Uterus (tissue), 4 donors: ENCODE data around the gene KCNG2. TPM values are rescaled to one million over a fixed set of nuclear protein-coding genes. Genes with fewer than 3 reads are reported as not detected.

Experiments used
- DNase-seq, 2 donors: peaks; one replicate each; pipeline ENCODE4 v3.0.0-alpha.2; 2019 to 2020
- H3K27ac ChIP-seq, 2 donors: fragments of 200-600 bp; sonication (generic); 1 replicate in 1 of 2; 2 replicates in 1 of 2; pipeline ENCODE4 v1.5.1; 2016 to 2018
- H3K27me3 ChIP-seq, 2 donors: fragments of 200-600 bp; sonication (generic); one replicate each; pipeline ENCODE4 v1.5.1; 2018 to 2019; ENCODE audit warnings: control low read depth in 1 of 2
- H3K36me3 ChIP-seq, 2 donors: fragments of 200-600 bp; sonication (generic); one replicate each; pipeline ENCODE4 v1.5.1; 2019; ENCODE audit warnings: control low read depth in 1 of 2
- H3K4me1 ChIP-seq, 2 donors: fragments of 200-600 bp; sonication (generic); one replicate each; pipeline ENCODE4 v1.5.1; 2018 to 2019; ENCODE audit warnings: control low read depth in 1 of 2
- H3K4me3 ChIP-seq, 2 donors: fragments of 200-600 bp; sonication (generic); 1 replicate in 1 of 2; 2 replicates in 1 of 2; pipeline ENCODE4 v1.5.1; 2018 to 2019; ENCODE audit warnings: mild to moderate bottlenecking in 1 of 2
- H3K9me3 ChIP-seq, 2 donors: fragments of 200-600 bp; sonication (generic); one replicate each; pipeline ENCODE4 v1.5.1; 2019; ENCODE audit warnings: control low read depth in 1 of 2
- POLR2A ChIP-seq, 2 donors: fragments of 450-650 bp; IDR thresholded peaks; one replicate each; pipeline ENCODE4 v1.6.1; 2016; ENCODE audit warnings: antibody characterized with exemption in 2 of 2, mild to moderate bottlenecking in 1 of 2, moderate library complexity in 1 of 2
- intact Hi-C: fragments of 100-400 bp; cut with DNase I; formaldehyde crosslinking; loops from one replicate; pipeline ENCODE4 v1.15.1; 2023; ENCODE audit warnings: low total_unique reads
- total RNA-seq, 4 donors: library from RNA; depleted of rRNA in 3 of 4; stranded (reverse); fragments of >200 nt in 3 of 4; gene quantifications; one replicate each; pipeline versions ENCODE4 v1.1.0 to v1.2.4, GENCODE V29; 2014 to 2023
- TF ChIP-seq, protein P1 (sequence below), 4 experiments: fragments of 200-600 bp in 2 of 4; fragments of 450-650 bp in 2 of 4; sonication (generic) in 2 of 4; IDR thresholded peaks; one replicate each; pipeline ENCODE4 v1.5.1; 2016 to 2019; ENCODE audit warnings: antibody characterized with exemption in 4 of 4, mild to moderate bottlenecking in 2 of 4, moderate library complexity in 1 of 4
- donor health status: DM: yes; HTN: yes; CAD: no.

The KCNG2 gene
- total RNA-seq, 4 donors from 2014 or later: 0.59 TPM; not detected in 3

DNA sequence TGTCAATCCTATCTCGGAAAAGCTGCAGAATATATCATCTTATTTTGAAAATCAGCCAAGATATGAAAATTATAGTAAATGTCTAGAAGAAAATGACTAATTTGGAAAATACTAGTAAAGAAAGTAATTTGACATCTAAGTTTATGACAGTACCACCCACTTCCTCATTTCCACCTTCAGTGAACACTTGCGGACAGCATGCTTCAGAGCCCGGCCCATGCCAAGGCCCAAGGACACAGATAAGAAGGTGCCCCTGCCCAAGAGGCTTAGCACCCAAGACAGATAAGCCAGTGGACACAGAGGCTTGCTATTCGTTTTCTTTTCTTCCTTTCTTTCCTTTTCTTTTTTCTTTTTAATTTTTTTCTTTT is 4.8 kb upstream of the KCNG2 start:
- no peaks in the 10 kb centered on the region for H3K9me3 ChIP-seq
- H3K4me1 ChIP-seq: peaks cover 0 to 10% of the 10 kb centered on the region in 2 donors
- no peak overlapping the region for H3K27ac ChIP-seq
- TF ChIP-seq, protein P1, sequence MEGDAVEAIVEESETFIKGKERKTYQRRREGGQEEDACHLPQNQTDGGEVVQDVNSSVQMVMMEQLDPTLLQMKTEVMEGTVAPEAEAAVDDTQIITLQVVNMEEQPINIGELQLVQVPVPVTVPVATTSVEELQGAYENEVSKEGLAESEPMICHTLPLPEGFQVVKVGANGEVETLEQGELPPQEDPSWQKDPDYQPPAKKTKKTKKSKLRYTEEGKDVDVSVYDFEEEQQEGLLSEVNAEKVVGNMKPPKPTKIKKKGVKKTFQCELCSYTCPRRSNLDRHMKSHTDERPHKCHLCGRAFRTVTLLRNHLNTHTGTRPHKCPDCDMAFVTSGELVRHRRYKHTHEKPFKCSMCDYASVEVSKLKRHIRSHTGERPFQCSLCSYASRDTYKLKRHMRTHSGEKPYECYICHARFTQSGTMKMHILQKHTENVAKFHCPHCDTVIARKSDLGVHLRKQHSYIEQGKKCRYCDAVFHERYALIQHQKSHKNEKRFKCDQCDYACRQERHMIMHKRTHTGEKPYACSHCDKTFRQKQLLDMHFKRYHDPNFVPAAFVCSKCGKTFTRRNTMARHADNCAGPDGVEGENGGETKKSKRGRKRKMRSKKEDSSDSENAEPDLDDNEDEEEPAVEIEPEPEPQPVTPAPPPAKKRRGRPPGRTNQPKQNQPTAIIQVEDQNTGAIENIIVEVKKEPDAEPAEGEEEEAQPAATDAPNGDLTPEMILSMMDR (IDR thresholded peaks at IDR 0.05): no peak
- TF ChIP-seq POLR2A (IDR thresholded peaks at IDR 0.05): no peak
- intact Hi-C loops: no loop called here
- peaks cover 2 to 10% of the 10 kb centered on the region in 2 donors for H3K27me3 ChIP-seq
- no peak overlapping the region for H3K4me3 ChIP-seq
- no peaks in the 10 kb centered on the region for H3K36me3 ChIP-seq
- no peak for DNase-seq

- H3K27me3 ChIP-seq: peaks cover 4 to 25% of the 10 kb centered on the region in 2 donors
- DNase-seq: no peak
- H3K9me3 ChIP-seq: no peaks in the 10 kb centered on the region
- no peaks in the 10 kb centered on the region for H3K36me3 ChIP-seq
- TF ChIP-seq, protein P1 (IDR thresholded peaks at IDR 0.05): no peak
- no peak for TF ChIP-seq POLR2A (IDR thresholded peaks at IDR 0.05)
- H3K27ac ChIP-seq: no peak overlapping the region
- intact Hi-C loops: no loop called here
- peaks cover 0 to 19% of the 10 kb centered on the region in 2 donors for H3K4me1 ChIP-seq
- H3K4me3 ChIP-seq: no peak overlapping the region
These were observed 2.9 kb upstream of the KCNG2 start for GRCh38 chr18:79794846-79795245.

- peaks cover 0 to 19% of the 10 kb centered on the region in 2 donors for H3K4me1 ChIP-seq
- no peak overlapping the region for H3K4me3 ChIP-seq
- H3K27ac ChIP-seq: no peak overlapping the region
- peaks cover 4 to 22% of the 10 kb centered on the region in 2 donors for H3K27me3 ChIP-seq
- no peaks in the 10 kb centered on the region for H3K36me3 ChIP-seq
- no peak for TF ChIP-seq POLR2A (IDR thresholded peaks at IDR 0.05)
- TF ChIP-seq, protein P1 (IDR thresholded peaks at IDR 0.05): no peak
- intact Hi-C loops: no loop called here
- no peak for DNase-seq
- H3K9me3 ChIP-seq: no peaks in the 10 kb centered on the region
These were observed 2.3 kb upstream of the KCNG2 start for GRCh38 chr18:79795446-79795845.

GRCh38 chr18:79796016-79796415 is 1.7 kb upstream of the KCNG2 start:
- intact Hi-C loops: no loop called here
- no peaks in the 10 kb centered on the region for H3K9me3 ChIP-seq
- no peak overlapping the region for H3K27ac ChIP-seq
- H3K4me3 ChIP-seq: no peak overlapping the region
- DNase-seq: no peak
- peaks cover 0 to 19% of the 10 kb centered on the region in 2 donors for H3K4me1 ChIP-seq
- TF ChIP-seq, protein P1 (IDR thresholded peaks at IDR 0.05): no peak
- TF ChIP-seq POLR2A (IDR thresholded peaks at IDR 0.05): no peak
- H3K27me3 ChIP-seq: peaks cover 4 to 22% of the 10 kb centered on the region in 2 donors
- H3K36me3 ChIP-seq: no peaks in the 10 kb centered on the region

- peaks cover 0 to 19% of the 10 kb centered on the region in 2 donors for H3K4me1 ChIP-seq
- no peaks in the 10 kb centered on the region for H3K36me3 ChIP-seq
- H3K27me3 ChIP-seq: peaks cover 4 to 22% of the 10 kb centered on the region in 2 donors
- no peaks in the 10 kb centered on the region for H3K9me3 ChIP-seq
- no peak overlapping the region for H3K27ac ChIP-seq
- TF ChIP-seq, protein P1 (IDR thresholded peaks at IDR 0.05): no peak
- no peak for TF ChIP-seq POLR2A (IDR thresholded peaks at IDR 0.05)
- DNase-seq: no peak
- no peak overlapping the region for H3K4me3 ChIP-seq
- intact Hi-C loops: no loop called here
These were observed 970 bp upstream of the KCNG2 start for GRCh38 chr18:79796531-79797405.
